WTC11 (cell line): ENCODE results near the gene DHCR7. TPM values are rescaled to one million over a fixed set of nuclear protein-coding genes. Genes with fewer than 3 reads are reported as not detected.

Experiments
- ATAC-seq: fragments of 200-7000 bp; cut with Tn5 transposase; 2 replicates; pipeline ENCODE4 v1.10.0; 2021; ENCODE audit warnings: mild to moderate bottlenecking, moderate library complexity
- CTCF ChIA-PET: fragments of 300-600 bp; sonication (Branson Sonifier 250); formaldehyde crosslinking; loops from one replicate; lab custom pipeline; 2021; ENCODE audit warnings: antibody characterized with exemption; lab: Charles Lee
- POLR2A ChIA-PET: fragments of 350-600 bp; sonication (Branson Sonifier 250); formaldehyde crosslinking; loops from one replicate; lab custom pipeline; 2021; ENCODE audit warnings: antibody characterized with exemption; lab: Charles Lee
- DNase-seq: peaks from one replicate; pipeline ENCODE4 v3.0.0; 2021; ENCODE audit warnings: low spot score
- H3K27ac Mint-ChIP-seq: 2 replicates; pipeline ENCODE4 v1.8.0; 2021; ENCODE audit warnings: mixed read lengths
- H3K27me3 Mint-ChIP-seq: 2 replicates; pipeline ENCODE4 v1.8.0; 2021; ENCODE audit warnings: low read depth, mild to moderate bottlenecking, moderate library complexity, mixed read lengths
- H3K36me3 Mint-ChIP-seq: 2 replicates; pipeline ENCODE4 v1.8.0; 2021; ENCODE audit warnings: mixed read lengths
- H3K4me1 Mint-ChIP-seq: 2 replicates; pipeline ENCODE4 v1.8.0; 2022; ENCODE audit warnings: mixed read lengths
- H3K4me3 Mint-ChIP-seq: 2 replicates; pipeline ENCODE4 v1.8.0; 2021; ENCODE audit warnings: mild to moderate bottlenecking, moderate library complexity, mixed read lengths
- H3K9me3 Mint-ChIP-seq: 2 replicates; pipeline ENCODE4 v1.8.0; 2021; ENCODE audit warnings: mixed read lengths
- CBFB ChIP-seq: sonication (generic); formaldehyde crosslinking; IDR thresholded peaks from 2 replicates; pipeline ENCODE4 v1.8.1; 2022; ENCODE audit warnings: mild to moderate bottlenecking, low read depth, missing genetic modification reagents
- CREB1 ChIP-seq: sonication (generic); formaldehyde crosslinking; IDR thresholded peaks from 2 replicates; pipeline ENCODE4 v1.8.0; 2023; ENCODE audit warnings: mild to moderate bottlenecking, missing genetic modification reagents
- CREM ChIP-seq: sonication (generic); formaldehyde crosslinking; IDR thresholded peaks from 2 replicates; pipeline ENCODE4 v1.8.1; 2022; ENCODE audit warnings: mild to moderate bottlenecking, missing genetic modification reagents, moderate library complexity
- FOXK1 ChIP-seq: sonication (generic); formaldehyde crosslinking; IDR thresholded peaks from 2 replicates; pipeline ENCODE4 v1.8.0; 2022; ENCODE audit warnings: mild to moderate bottlenecking, moderate library complexity, missing genetic modification reagents
- HMGA2 ChIP-seq: fragments of 250-450 bp; sonication (Bioruptor Pico); IDR thresholded peaks from 2 replicates; pipeline ENCODE4 v1.4.0; 2021; ENCODE audit warnings: mild to moderate bottlenecking, moderate library complexity
- JUN ChIP-seq: sonication (generic); formaldehyde crosslinking; IDR thresholded peaks from 2 replicates; pipeline ENCODE4 v1.8.0; 2023; ENCODE audit warnings: mild to moderate bottlenecking, missing genetic modification reagents
- KAT7 ChIP-seq: sonication (generic); formaldehyde crosslinking; IDR thresholded peaks from 2 replicates; pipeline ENCODE4 v1.8.1; 2023; ENCODE audit warnings: missing genetic modification reagents, mild to moderate bottlenecking, borderline replicate concordance
- NFE2L1 ChIP-seq: sonication (generic); formaldehyde crosslinking; IDR thresholded peaks from 2 replicates; pipeline ENCODE4 v1.8.1; 2023; ENCODE audit warnings: missing genetic modification reagents
- NR1H2 ChIP-seq: sonication (generic); formaldehyde crosslinking; IDR thresholded peaks from 2 replicates; pipeline ENCODE4 v1.9.0; 2021; ENCODE audit warnings: mild to moderate bottlenecking, moderate library complexity, missing genetic modification reagents
- NR2C2 ChIP-seq: sonication (generic); formaldehyde crosslinking; IDR thresholded peaks from 2 replicates; pipeline ENCODE4 v1.8.0; 2022; ENCODE audit warnings: mild to moderate bottlenecking, missing genetic modification reagents
- OVOL2 ChIP-seq: fragments of 250-450 bp; sonication (Bioruptor Pico); IDR thresholded peaks from 2 replicates; pipeline ENCODE4 v1.9.0; 2021; ENCODE audit warnings: mild to moderate bottlenecking, borderline replicate concordance
- SMAD3 ChIP-seq: sonication (generic); formaldehyde crosslinking; IDR thresholded peaks from 2 replicates; pipeline ENCODE4 v1.8.0; 2022; ENCODE audit warnings: missing genetic modification reagents, mild to moderate bottlenecking, borderline replicate concordance
- TCF7 ChIP-seq: sonication (generic); formaldehyde crosslinking; IDR thresholded peaks from 2 replicates; pipeline ENCODE4 v1.8.0; 2022; ENCODE audit warnings: mild to moderate bottlenecking, low read depth, missing genetic modification reagents, moderate library complexity
- ZBTB21 ChIP-seq: sonication (generic); formaldehyde crosslinking; IDR thresholded peaks from 2 replicates; pipeline ENCODE4 v1.8.1; 2023; ENCODE audit warnings: mild to moderate bottlenecking, missing genetic modification reagents, borderline replicate concordance
- ZNF138 ChIP-seq: sonication (generic); formaldehyde crosslinking; conservative IDR thresholded peaks from 2 replicates; pipeline ENCODE4 v1.8.1; 2022; ENCODE audit warnings: mild to moderate bottlenecking, moderate library complexity, missing genetic modification reagents
- ZNF232 ChIP-seq: sonication (generic); formaldehyde crosslinking; IDR thresholded peaks from 2 replicates; pipeline ENCODE4 v1.8.0; 2022; ENCODE audit warnings: mild to moderate bottlenecking, missing genetic modification reagents
- ZNF416 ChIP-seq: fragments of 250-450 bp; sonication (Bioruptor Pico); IDR thresholded peaks from 2 replicates; pipeline ENCODE4 v1.9.0; 2021; ENCODE audit warnings: mild to moderate bottlenecking, inconsistent platforms
- ZNF423 ChIP-seq: fragments of 250-450 bp; sonication (Bioruptor Pico); IDR thresholded peaks from 2 replicates; pipeline ENCODE4 v2.1.2; 2022; ENCODE audit warnings: mild to moderate bottlenecking, moderate library complexity
- total RNA-seq: library from RNA; stranded (reverse); gene quantifications from 3 replicates; pipeline ENCODE4 v1.2.3, GENCODE V29; 2021
- TF ChIP-seq, protein P1 (sequence below): sonication (generic); formaldehyde crosslinking; IDR thresholded peaks from 2 replicates; pipeline ENCODE4 v1.8.1; 2022; ENCODE audit warnings: missing genetic modification reagents, borderline replicate concordance
- TF ChIP-seq, protein P2 (sequence below): fragments of 250-450 bp; sonication (Bioruptor Pico); conservative IDR thresholded peaks from 2 replicates; pipeline ENCODE4 v1.9.0; 2021; ENCODE audit warnings: mild to moderate bottlenecking
- TF ChIP-seq, protein P3 (sequence below): sonication (generic); formaldehyde crosslinking; IDR thresholded peaks from 2 replicates; pipeline ENCODE4 v1.8.0; 2023; ENCODE audit warnings: missing genetic modification reagents
- TF ChIP-seq, protein P4 (sequence below): fragments of 250-450 bp; sonication (Bioruptor Pico); IDR thresholded peaks from 2 replicates; pipeline ENCODE4 v1.9.0; 2021; ENCODE audit warnings: moderate library complexity, mild to moderate bottlenecking, inconsistent platforms, borderline replicate concordance
- TF ChIP-seq, protein P5 (sequence below): sonication (generic); formaldehyde crosslinking; IDR thresholded peaks from 2 replicates; pipeline ENCODE4 v1.8.1; 2023; ENCODE audit warnings: mild to moderate bottlenecking, missing genetic modification reagents

DHCR7 gene
- total RNA-seq, 1 experiment from 2014 or later: 104 TPM

DNA sequence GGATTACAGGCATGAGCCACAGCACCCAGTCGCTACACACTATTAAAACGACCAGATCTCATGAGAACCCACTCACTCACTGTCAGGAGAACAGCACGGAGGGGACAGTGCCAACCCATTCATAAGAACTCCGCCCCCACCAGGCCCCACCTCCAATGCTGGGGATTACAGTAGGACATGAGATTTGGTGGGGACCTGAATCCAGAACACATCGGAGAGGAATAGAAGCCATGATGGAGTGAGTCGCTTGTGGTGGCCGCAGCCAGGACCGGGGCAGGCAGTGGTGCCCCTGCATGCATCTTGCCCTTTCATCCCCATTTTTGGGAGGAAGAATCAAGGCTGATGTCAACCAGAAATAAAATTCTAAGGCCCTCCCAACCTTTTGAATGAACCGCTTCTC is 13.5 kb upstream of the DHCR7 start (continued):
- no peak for TF ChIP-seq NFE2L1 (CRISPR knock-in tag)
- TF ChIP-seq TCF7: no peak

DNA sequence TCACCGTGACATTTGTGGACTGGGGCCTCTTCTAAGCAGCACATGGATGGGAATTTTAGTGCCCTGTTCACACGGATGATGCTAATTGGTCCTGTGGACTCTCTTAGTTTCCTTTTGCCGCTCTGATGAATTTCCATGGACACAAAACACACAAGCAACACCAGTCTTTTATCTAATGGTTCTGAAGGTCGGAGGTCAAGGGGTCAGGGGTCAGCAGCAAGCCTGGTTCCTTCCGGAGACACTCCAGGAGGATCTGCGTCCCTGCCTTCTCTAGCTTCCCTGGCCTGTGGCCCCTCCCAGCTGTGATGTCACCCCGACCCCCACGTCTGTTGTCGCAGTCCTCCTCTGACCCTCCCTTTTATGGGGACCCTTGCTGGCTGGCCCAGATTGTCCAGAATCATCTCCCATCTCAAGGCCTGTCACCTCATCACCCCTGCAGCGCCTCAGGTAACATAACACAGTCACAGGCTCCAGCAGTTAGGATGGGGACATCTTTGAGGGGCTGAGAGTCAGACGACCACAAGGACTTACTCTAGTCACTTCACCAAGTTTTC is 11.7 kb upstream of the DHCR7 start:
- no peak for DNase-seq
- TF ChIP-seq, protein P1, sequence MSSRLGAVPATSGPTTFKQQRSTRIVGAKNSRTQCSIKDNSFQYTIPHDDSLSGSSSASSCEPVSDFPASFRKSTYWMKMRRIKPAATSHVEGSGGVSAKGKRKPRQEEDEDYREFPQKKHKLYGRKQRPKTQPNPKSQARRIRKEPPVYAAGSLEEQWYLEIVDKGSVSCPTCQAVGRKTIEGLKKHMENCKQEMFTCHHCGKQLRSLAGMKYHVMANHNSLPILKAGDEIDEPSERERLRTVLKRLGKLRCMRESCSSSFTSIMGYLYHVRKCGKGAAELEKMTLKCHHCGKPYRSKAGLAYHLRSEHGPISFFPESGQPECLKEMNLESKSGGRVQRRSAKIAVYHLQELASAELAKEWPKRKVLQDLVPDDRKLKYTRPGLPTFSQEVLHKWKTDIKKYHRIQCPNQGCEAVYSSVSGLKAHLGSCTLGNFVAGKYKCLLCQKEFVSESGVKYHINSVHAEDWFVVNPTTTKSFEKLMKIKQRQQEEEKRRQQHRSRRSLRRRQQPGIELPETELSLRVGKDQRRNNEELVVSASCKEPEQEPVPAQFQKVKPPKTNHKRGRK (CRISPR knock-in tag): no peak
- no peak for TF ChIP-seq ZNF423 (CRISPR knock-in tag)
- TF ChIP-seq, protein P2, sequence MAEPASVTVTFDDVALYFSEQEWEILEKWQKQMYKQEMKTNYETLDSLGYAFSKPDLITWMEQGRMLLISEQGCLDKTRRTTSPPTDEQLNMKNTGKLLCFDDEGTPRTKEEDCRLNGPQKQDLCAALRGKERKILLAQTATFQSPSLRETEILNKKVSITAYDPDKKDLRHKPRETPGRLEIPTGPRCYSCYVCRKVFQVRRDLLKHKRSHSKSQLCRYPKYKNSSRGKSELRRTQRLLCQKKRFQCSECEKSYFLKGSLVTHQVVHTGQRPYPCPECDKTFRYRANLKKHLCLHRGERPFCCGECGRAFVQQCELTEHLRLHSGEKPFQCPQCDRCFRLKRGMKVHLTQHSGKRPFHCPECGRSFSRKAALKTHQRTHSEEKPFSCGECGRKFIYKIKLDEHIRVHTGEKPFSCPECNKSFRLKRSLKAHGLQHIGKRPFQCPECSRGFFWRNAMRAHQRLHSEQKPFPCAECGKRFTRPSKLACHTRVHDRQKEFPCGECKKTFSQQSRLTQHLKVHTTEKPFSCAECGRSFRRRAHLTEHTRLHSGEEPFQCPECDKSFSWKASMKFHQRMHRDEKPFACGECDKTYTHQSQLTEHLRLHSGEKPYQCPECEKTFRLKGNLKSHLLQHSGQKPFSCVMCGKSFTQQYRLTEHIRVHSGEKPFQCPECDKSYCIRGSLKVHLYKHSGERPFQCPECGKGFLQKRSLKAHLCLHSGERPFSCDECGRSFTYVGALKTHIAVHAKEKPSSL (CRISPR knock-in tag): no peak
- TF ChIP-seq, protein P3, sequence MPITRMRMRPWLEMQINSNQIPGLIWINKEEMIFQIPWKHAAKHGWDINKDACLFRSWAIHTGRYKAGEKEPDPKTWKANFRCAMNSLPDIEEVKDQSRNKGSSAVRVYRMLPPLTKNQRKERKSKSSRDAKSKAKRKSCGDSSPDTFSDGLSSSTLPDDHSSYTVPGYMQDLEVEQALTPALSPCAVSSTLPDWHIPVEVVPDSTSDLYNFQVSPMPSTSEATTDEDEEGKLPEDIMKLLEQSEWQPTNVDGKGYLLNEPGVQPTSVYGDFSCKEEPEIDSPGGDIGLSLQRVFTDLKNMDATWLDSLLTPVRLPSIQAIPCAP: no peak
- TF ChIP-seq SMAD3 (CRISPR knock-in tag): no peak
- no peak for TF ChIP-seq ZNF416 (CRISPR knock-in tag)
- no peak for TF ChIP-seq CBFB (CRISPR knock-in tag)
- no peak for TF ChIP-seq CREB1 (CRISPR knock-in tag)
- TF ChIP-seq NR1H2 (CRISPR knock-in tag): no peak
- TF ChIP-seq CREM: no peak
- TF ChIP-seq OVOL2: no peak
- Mint-ChIP-seq H3K27ac (no peak overlapping the region; the same call in 1 of the 2 replicates), H3K9me3 (no peaks in the 10 kb centered on the region), H3K4me3 (no peak overlapping the region), H3K4me1 (no peaks in the 10 kb centered on the region), H3K36me3 (peaks cover 44% of the 10 kb centered on the region), H3K27me3 (no peaks in the 10 kb centered on the region)
- CTCF ChIA-PET: no interaction called here
- no peak for ATAC-seq
- POLR2A ChIA-PET: no interaction called here

DNA sequence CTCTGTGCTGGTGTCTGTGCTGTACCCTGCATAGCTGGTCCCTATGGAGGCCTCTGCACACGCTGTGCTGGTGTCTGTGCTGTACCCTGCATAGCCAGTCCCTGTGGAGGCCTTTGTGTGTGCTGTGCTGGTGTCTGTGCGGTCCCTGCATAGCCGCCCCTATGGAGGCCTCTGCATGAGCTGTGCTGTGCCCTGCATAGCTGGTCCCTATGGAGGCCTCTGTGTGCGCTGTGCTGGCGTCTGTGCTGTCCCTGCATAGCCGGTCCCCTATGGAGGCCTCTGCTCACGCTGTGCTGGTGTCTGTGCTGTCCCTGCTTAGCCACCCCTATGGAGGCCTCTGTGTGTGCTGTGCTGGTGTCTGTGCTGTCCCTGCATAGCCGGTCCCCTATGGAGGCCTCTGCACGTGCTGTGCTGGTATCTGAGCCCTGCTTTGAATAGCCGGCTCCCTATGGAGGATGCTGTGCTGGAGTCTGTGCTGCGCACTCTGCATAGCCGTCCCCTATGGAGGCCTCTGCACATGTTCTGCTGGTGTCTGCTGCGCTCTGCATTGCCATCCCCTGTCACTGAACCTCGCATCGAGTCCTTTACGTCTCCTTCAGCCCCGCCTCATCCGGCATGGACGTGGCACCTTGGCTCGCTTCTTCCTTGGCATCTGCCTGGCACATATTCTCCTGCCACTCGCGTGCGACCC is 11.0 kb upstream of the DHCR7 start:
- POLR2A ChIA-PET: no interaction called here
- peaks cover 45% of the 10 kb centered on the region for H3K36me3 Mint-ChIP-seq
- no peak overlapping the region for H3K4me3 Mint-ChIP-seq
- DNase-seq (no peak), ATAC-seq (no peak)
- H3K27me3 Mint-ChIP-seq: no peaks in the 10 kb centered on the region
- H3K9me3 Mint-ChIP-seq: no peaks in the 10 kb centered on the region
- no peak overlapping the region; the same call in 1 of the 2 replicates for H3K27ac Mint-ChIP-seq
- TF ChIP-seq ZBTB21 (CRISPR knock-in tag): no peak
- TF ChIP-seq, protein P1 (CRISPR knock-in tag): no peak
- TF ChIP-seq CREB1 (CRISPR knock-in tag): no peak
- TF ChIP-seq KAT7: no peak
- no peak for TF ChIP-seq FOXK1 (CRISPR knock-in tag)
- no peak for TF ChIP-seq JUN (CRISPR knock-in tag)
- TF ChIP-seq, protein P4, sequence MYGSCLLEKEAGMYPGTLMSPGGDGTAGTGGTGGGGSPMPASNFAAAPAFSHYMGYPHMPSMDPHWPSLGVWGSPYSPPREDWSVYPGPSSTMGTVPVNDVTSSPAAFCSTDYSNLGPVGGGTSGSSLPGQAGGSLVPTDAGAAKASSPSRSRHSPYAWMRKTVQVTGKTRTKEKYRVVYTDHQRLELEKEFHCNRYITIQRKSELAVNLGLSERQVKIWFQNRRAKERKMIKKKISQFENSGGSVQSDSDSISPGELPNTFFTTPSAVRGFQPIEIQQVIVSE: no peak
- TF ChIP-seq, protein P5, sequence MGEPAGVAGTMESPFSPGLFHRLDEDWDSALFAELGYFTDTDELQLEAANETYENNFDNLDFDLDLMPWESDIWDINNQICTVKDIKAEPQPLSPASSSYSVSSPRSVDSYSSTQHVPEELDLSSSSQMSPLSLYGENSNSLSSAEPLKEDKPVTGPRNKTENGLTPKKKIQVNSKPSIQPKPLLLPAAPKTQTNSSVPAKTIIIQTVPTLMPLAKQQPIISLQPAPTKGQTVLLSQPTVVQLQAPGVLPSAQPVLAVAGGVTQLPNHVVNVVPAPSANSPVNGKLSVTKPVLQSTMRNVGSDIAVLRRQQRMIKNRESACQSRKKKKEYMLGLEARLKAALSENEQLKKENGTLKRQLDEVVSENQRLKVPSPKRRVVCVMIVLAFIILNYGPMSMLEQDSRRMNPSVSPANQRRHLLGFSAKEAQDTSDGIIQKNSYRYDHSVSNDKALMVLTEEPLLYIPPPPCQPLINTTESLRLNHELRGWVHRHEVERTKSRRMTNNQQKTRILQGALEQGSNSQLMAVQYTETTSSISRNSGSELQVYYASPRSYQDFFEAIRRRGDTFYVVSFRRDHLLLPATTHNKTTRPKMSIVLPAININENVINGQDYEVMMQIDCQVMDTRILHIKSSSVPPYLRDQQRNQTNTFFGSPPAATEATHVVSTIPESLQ (CRISPR knock-in tag): no peak
- TF ChIP-seq HMGA2 (CRISPR knock-in tag): no peak
- no peak for TF ChIP-seq ZNF232
- no peak for TF ChIP-seq CREM
- no peak for TF ChIP-seq NR2C2 (CRISPR knock-in tag)
- TF ChIP-seq ZNF138 (CRISPR knock-in tag): no peak
- CTCF ChIA-PET: no interaction called here
- no peaks in the 10 kb centered on the region for H3K4me1 Mint-ChIP-seq
